ENCODE measurements around the gene HES7.

GRCh38 chr17:8125154-8125946, 1.4 kb upstream of the HES7 start:
- TF ChIP-seq CTCF (IDR thresholded peaks at IDR 0.05; ENCODE audit: low read length) (no peak), EZH2 (IDR thresholded peaks at IDR 0.05; ENCODE audit: borderline replicate concordance, low read length) (no peak)

Data from OCI-LY1 (cell line).